B cell (primary cell): ENCODE results near the gene MAP3K12. TPM values are rescaled to one million over a fixed set of nuclear protein-coding genes. Genes with fewer than 3 reads are reported as not detected.

Experiments used
- ATAC-seq: fragments of 200-7000 bp; cut with Tn5 transposase; one replicate; pipeline ENCODE4 v1.10.0; 2021; ENCODE audit warnings: low read depth, mild to moderate bottlenecking, moderate number of reproducible peaks, moderate library complexity
- CTCF ChIA-PET: fragments of 350-600 bp; sonication (Branson Sonifier 250); formaldehyde crosslinking; loops from one replicate; lab custom pipeline; 2021; ENCODE audit warnings: antibody characterized with exemption, inconsistent platforms; lab: Charles Lee
- POLR2A ChIA-PET: fragments of 350-600 bp; sonication (Branson Sonifier 250); formaldehyde crosslinking; loops from one replicate; lab custom pipeline; 2021; ENCODE audit warnings: antibody characterized with exemption; lab: Charles Lee
- DNase-seq: peaks from one replicate; pipeline ENCODE4 v3.0.0; 2013
- H2AFZ ChIP-seq: 2 replicates; pipeline ENCODE4 v1.6.1; 2012; ENCODE audit warnings: mild to moderate bottlenecking, low read depth, low read length; ENCODE audit not compliant: insufficient read depth, poor library complexity, severe bottlenecking
- H3K27ac ChIP-seq, 2 donors: 1 replicate in 1 of 2; 2 replicates in 1 of 2; pipeline ENCODE4 v1.5.1; 2012 to 2013; ENCODE audit warnings: low read length in 2 of 2, mild to moderate bottlenecking in 2 of 2, moderate library complexity in 1 of 2
- H3K27me3 ChIP-seq, 4 experiments: fragments of 200-600 bp in 1 of 4; sonication (generic) in 1 of 4; replicated peaks in 1 of 4; 1 replicate in 2 of 4; 2 replicates in 2 of 4; pipeline versions ENCODE4 v1.6.1 to v1.7.0; 2013 to 2016; ENCODE audit warnings: low read length in 3 of 4, mild to moderate bottlenecking in 2 of 4, mixed read lengths in 1 of 4, moderate library complexity in 1 of 4; ENCODE audit not compliant: insufficient read depth in 4 of 4, control insufficient read depth in 3 of 4; ENCODE audit errors: control extremely low read depth in 1 of 4
- H3K36me3 ChIP-seq, 2 experiments: replicated peaks in 1 of 2; 1 replicate in 1 of 2; 2 replicates in 1 of 2; pipeline versions ENCODE4 v1.6.1 to v1.7.1; 2013; ENCODE audit warnings: low read length in 1 of 2; ENCODE audit not compliant: insufficient read depth in 2 of 2, control insufficient read depth in 1 of 2; ENCODE audit errors: control extremely low read depth in 1 of 2, extremely low read depth in 1 of 2
- H3K4me1 ChIP-seq, 2 donors: fragments of 200-600 bp in 1 of 2; sonication (generic) in 1 of 2; 1 replicate in 1 of 2; 2 replicates in 1 of 2; pipeline versions ENCODE4 v1.5.1 to v1.6.1; 2013 to 2017; ENCODE audit warnings: low read length in 2 of 2; ENCODE audit not compliant: control insufficient read depth in 2 of 2, insufficient read depth in 2 of 2
- H3K4me2 ChIP-seq: replicated peaks from 2 replicates; pipeline ENCODE3; 2012; ENCODE audit warnings: mild to moderate bottlenecking, low read depth, low read length; ENCODE audit not compliant: poor library complexity, severe bottlenecking
- H3K4me3 ChIP-seq, 5 experiments: fragments of 200-600 bp in 1 of 5; sonication (generic) in 1 of 5; 1 replicate in 3 of 5; 2 replicates in 2 of 5; pipeline versions ENCODE4 v1.5.1 to v1.7.0; 2011 to 2016; ENCODE audit warnings: low read length in 4 of 5, mild to moderate bottlenecking in 4 of 5, low read depth in 2 of 5, control low read depth in 1 of 5, moderate library complexity in 1 of 5; ENCODE audit not compliant: insufficient read depth in 1 of 5; ENCODE audit errors: control extremely low read depth in 1 of 5, extremely low read depth in 1 of 5
- H3K79me2 ChIP-seq: fragments of 200-600 bp; sonication (generic); one replicate; pipeline ENCODE4 v1.6.0; 2016; ENCODE audit warnings: low read length; ENCODE audit not compliant: control insufficient read depth, insufficient read depth
- H3K9ac ChIP-seq: fragments of 200-600 bp; sonication (generic); 2 replicates; pipeline ENCODE4 v1.6.1; 2017; ENCODE audit warnings: mild to moderate bottlenecking, low read length, moderate library complexity
- H3K9me3 ChIP-seq, 3 donors: one replicate each; pipeline versions ENCODE4 v1.6.1 to v1.7.1; 2013; ENCODE audit warnings: low read length in 2 of 3; ENCODE audit not compliant: control insufficient read depth in 2 of 3, insufficient read depth in 1 of 3; ENCODE audit errors: control extremely low read depth in 1 of 3
- H4K20me1 ChIP-seq: 2 replicates; pipeline ENCODE4 v1.6.0; 2012; ENCODE audit warnings: mild to moderate bottlenecking, low read length; ENCODE audit not compliant: insufficient read depth, control insufficient read depth, poor library complexity, severe bottlenecking
- H3K27ac Mint-ChIP-seq: one replicate; pipeline ENCODE4 v1.8.0; 2021; ENCODE audit warnings: mixed read lengths
- H3K27me3 Mint-ChIP-seq: one replicate; pipeline ENCODE4 v1.8.0; 2021; ENCODE audit warnings: mixed read lengths
- H3K4me1 Mint-ChIP-seq: one replicate; pipeline ENCODE4 v1.8.0; 2021; ENCODE audit warnings: mixed read lengths
- H3K4me3 Mint-ChIP-seq: one replicate; pipeline ENCODE4 v1.8.0; 2021; ENCODE audit warnings: mixed read lengths
- H3K9me3 Mint-ChIP-seq: one replicate; pipeline ENCODE4 v1.8.0; 2022; ENCODE audit warnings: mixed read lengths; ENCODE audit not compliant: insufficient read depth
- CTCF ChIP-seq: fragments of 200-600 bp; IDR thresholded peaks from one replicate; pipeline ENCODE4 v1.8.0; 2022; ENCODE audit warnings: antibody characterized with exemption, mild to moderate bottlenecking
- EZH2 ChIP-seq: IDR thresholded peaks from 2 replicates; pipeline ENCODE4 v1.6.1; 2012; ENCODE audit warnings: borderline replicate concordance, low read depth, mild to moderate bottlenecking, moderate library complexity, low read length; ENCODE audit not compliant: insufficient read depth, poor library complexity, severe bottlenecking
- WGBS: methylation state at CpG from one replicate; pipeline ENCODE4 v1.1.5; 2013; ENCODE audit warnings: missing lambda C conversion rate; ENCODE audit not compliant: insufficient coverage; 5-methylcytosine and 5-hydroxymethylcytosine counted together
- intact Hi-C: fragments of 100-400 bp; cut with micrococcal nuclease; formaldehyde crosslinking; loops from one replicate; pipeline ENCODE4 v1.10.0; 2022
- polyA plus RNA-seq: library from polyadenylated mRNA; depleted of rRNA; stranded (reverse); fragments of >200 nt; gene quantifications from 2 replicates; pipeline ENCODE4 v1.2.3, GENCODE V29; 2012
- total RNA-seq, 2 donors: library from RNA; stranded (reverse); fragments of 120-200 nt in 1 of 2; gene quantifications; 1 replicate in 1 of 2; 2 replicates in 1 of 2; pipeline versions ENCODE4 v1.2.3 to v1.2.4, GENCODE V29; 2013 to 2022

The MAP3K12 gene
- total and polyA plus RNA-seq, 2 donors (not counting 1 experiment from before 2014, with no cell fraction given): 15.0 to 17.0 TPM

GRCh38 chr12:53498235-53498630, 1.0 kb downstream of the MAP3K12 start:
- Histone ChIP-seq H4K20me1 (no peaks in the 10 kb centered on the region), H3K9ac (no peak overlapping the region), H3K4me3 (no peak overlapping the region), H3K27ac (no peak overlapping the region), H3K79me2 (peaks cover 12% of the 10 kb centered on the region), H3K4me1 (peaks cover 31 to 39% of the 10 kb centered on the region in 2 donors), H3K36me3 (peaks cover 0 to 2% of the 10 kb centered on the region in 2 experiments), H3K27me3 (no peaks in the 10 kb centered on the region), H2AFZ (no peak overlapping the region), H3K4me2 (no peak overlapping the region), H3K9me3 (peaks cover 0 to 6% (median 0%) of the 10 kb centered on the region in 3 donors)
- H3K4me1 Mint-ChIP-seq: peaks cover 39% of the 10 kb centered on the region
- ChIA-PET POLR2A (interaction anchor here (0.5 kb wide), 1 partner anchor 45 kb away, joined by 5 read pairs; no protein-coding TSS in a partner anchor), CTCF (interaction anchor here (3.5 kb wide), 1 partner anchor 11 kb away, joined by 27 read pairs; no protein-coding TSS in a partner anchor)
- ATAC-seq: no peak
- H3K27ac Mint-ChIP-seq: peak overlapping the region; percentile 56
- no peaks in the 10 kb centered on the region for H3K27me3 Mint-ChIP-seq
- H3K9me3 Mint-ChIP-seq: no peaks in the 10 kb centered on the region
- intact Hi-C loops: no loop called here
- TF ChIP-seq EZH2: no peak
- TF ChIP-seq CTCF: no peak
- no peak for DNase-seq
- WGBS: 93% methylated on average over 2 of the region's 2 CpGs
- peak overlapping the region; percentile 92 for H3K4me3 Mint-ChIP-seq

- ATAC-seq (no peak), DNase-seq (no peak)
- no peaks in the 10 kb centered on the region for H3K9me3 Mint-ChIP-seq
- H3K79me2 ChIP-seq: peaks cover 10% of the 10 kb centered on the region
- peaks cover 0 to 6% (median 0%) of the 10 kb centered on the region in 3 donors for H3K9me3 ChIP-seq
- WGBS: 100% methylated on average over 1 of the region's 3 CpGs
- H3K9ac ChIP-seq: no peak overlapping the region
- peaks cover 43% of the 10 kb centered on the region for H3K4me1 Mint-ChIP-seq
- intact Hi-C loops: no loop called here
- TF ChIP-seq CTCF (no peak), EZH2 (no peak)
- no peaks in the 10 kb centered on the region for H3K27me3 Mint-ChIP-seq
- H3K4me3 ChIP-seq: no peak overlapping the region
- ChIA-PET CTCF (interaction anchor here (0.5 to 2.0 kb wide), 2 partner anchors 11 to 174 kb away, joined by 3 to 6 read pairs; no protein-coding TSS in a partner anchor), POLR2A (interaction anchor here (0.5 kb wide), 1 partner anchor 45 kb away, joined by 5 read pairs; no protein-coding TSS in a partner anchor)
- H3K27ac Mint-ChIP-seq: peak overlapping the region; percentile 61
- H2AFZ ChIP-seq: no peak overlapping the region
- no peak overlapping the region for H3K27ac ChIP-seq
- H3K27me3 ChIP-seq: no peaks in the 10 kb centered on the region
- H3K4me3 Mint-ChIP-seq: peak overlapping the region; percentile 92
- no peaks in the 10 kb centered on the region for H3K36me3 ChIP-seq
- H4K20me1 ChIP-seq: no peaks in the 10 kb centered on the region
- peaks cover 34 to 44% of the 10 kb centered on the region in 2 donors for H3K4me1 ChIP-seq
- no peak overlapping the region for H3K4me2 ChIP-seq
Observed at GRCh38 chr12:53497461-53497860, 1.8 kb downstream of the MAP3K12 start.
